Heart left ventricle (tissue), 16 donors: ENCODE results near the gene NOXA1. TPM values are rescaled to one million over a fixed set of nuclear protein-coding genes. Genes with fewer than 3 reads are reported as not detected.

ENCODE experiments used
- ATAC-seq, 4 donors: fragments of 200-7000 bp; cut with Tn5 transposase; one replicate each; pipeline ENCODE4 v1.9.1; 2020 to 2022; ENCODE audit warnings: moderate library complexity in 4 of 4, mild to moderate bottlenecking in 3 of 4, moderate number of reproducible peaks in 1 of 4
- DNase-seq, 5 donors: peaks; one replicate each; pipeline ENCODE4 v3.0.0-alpha.2; 2020
- H3K27ac ChIP-seq, 12 donors: fragments of 200-600 bp; sonication (generic) in 4 of 12; one replicate each; pipeline versions ENCODE4 v1.5.0 to v1.8.0; 2016 to 2022; ENCODE audit warnings: mild to moderate bottlenecking in 2 of 12
- H3K27me3 ChIP-seq, 9 donors: fragments of 200-600 bp; sonication (generic) in 2 of 9; one replicate each; pipeline versions ENCODE4 v1.5.1 to v1.8.0; 2016 to 2022; ENCODE audit warnings: mild to moderate bottlenecking in 3 of 9
- H3K36me3 ChIP-seq, 9 donors: fragments of 200-600 bp; sonication (generic) in 2 of 9; one replicate each; pipeline versions ENCODE4 v1.5.0 to v1.8.0; 2018 to 2022; ENCODE audit warnings: mild to moderate bottlenecking in 2 of 9
- H3K4me1 ChIP-seq, 12 donors: fragments of 200-600 bp; sonication (generic) in 4 of 12; one replicate each; pipeline versions ENCODE4 v1.5.0 to v1.8.0; 2016 to 2022; ENCODE audit warnings: mild to moderate bottlenecking in 3 of 12
- H3K4me3 ChIP-seq, 12 donors: fragments of 200-600 bp; sonication (generic) in 4 of 12; one replicate each; pipeline versions ENCODE4 v1.5.0 to v1.8.0; 2017 to 2022; ENCODE audit warnings: mild to moderate bottlenecking in 9 of 12, moderate library complexity in 4 of 12
- H3K9me3 ChIP-seq, 12 donors: fragments of 200-600 bp; sonication (generic) in 4 of 12; one replicate each; pipeline versions ENCODE4 v1.5.0 to v1.8.0; 2016 to 2022; ENCODE audit warnings: mild to moderate bottlenecking in 1 of 12
- CTCF ChIP-seq, 12 donors: fragments of 200-600 bp; sonication (generic) in 4 of 12; IDR thresholded peaks; one replicate each; pipeline versions ENCODE4 v1.5.0 to v1.8.0; 2018 to 2022; ENCODE audit warnings: antibody characterized with exemption in 12 of 12, mild to moderate bottlenecking in 5 of 12
- POLR2A ChIP-seq, 2 donors: fragments of 450-650 bp; IDR thresholded peaks; one replicate each; pipeline ENCODE4 v1.6.1; 2017; ENCODE audit warnings: antibody characterized with exemption in 2 of 2, mild to moderate bottlenecking in 2 of 2, moderate library complexity in 2 of 2
- WGBS, 4 donors: extraction: QIAGEN DNeasy Blood & Tissue Kit in 2 of 4; methylation state at CpG; one replicate each; pipeline versions ENCODE4 v1.1.5 to v1.1.7; 2013 to 2018; 5-methylcytosine and 5-hydroxymethylcytosine counted together
- intact Hi-C, 10 donors: fragments of 100-400 bp; cut with DNase I; formaldehyde crosslinking; loops; one replicate each; pipeline versions ENCODE4 v1.11.1 to v1.14.2; 2022
- polyA plus RNA-seq, 2 donors: library from polyadenylated mRNA; stranded (reverse); fragments of 200-250 nt; gene quantifications; one replicate each; pipeline ENCODE4 v1.2.3, GENCODE V29; 2013
- total RNA-seq, 9 donors: library from RNA; depleted of rRNA in 2 of 9; stranded (reverse); fragments of >200 nt in 2 of 9; fragmentation: NEBNext Ultra II Directional in 3 of 9; extraction: Animal tissue kit (Norgen Biotek cat#: 25700) in 3 of 9; gene quantifications; one replicate each; pipeline versions ENCODE4 v1.1.0 to v1.2.4, GENCODE V29; 2016 to 2023
- donor health status: ischemic (EF 13 %, LVEDD 7.1; RV severe dilation, severe dysfunction).
- donor health status: healthy with polysubstance abuse.
- donor health status: DM: no; HTN: yes; CAD: no.
- donor health status: DM: no; HTN: no; CAD: no.
- donor health status: ischemic (EF 25% LVEDD 6.9; RV normal size, moderate dysfunction).
- donor health status: ischemic (EF 25% LVEDD 5.7; RV mildly dilated, moderate dysfunction).
- donor health status: healthy.
- donor health status: DM: yes; HTN: yes; CAD: no.
- donor health status: ischemic (EF 35%, LVEDD 5.7; RV mildly dilated, moderate dysfunction).
- donor health status: nonischemic (EF 11% LVEDD 7.7; RV severe dilation, severe dysfunction).
- donor health status: DM: yes; HTN: yes; CAD: no.
- donor health status: PGD.
- donor health status: ischemic (EF 29% LVEDD 5.4; RV normal size, mild dysfunction).
- donor health status: nonischemic (EF 23%, LVEDD 6.1; RV moderate dilation, normal function).

The NOXA1 gene
- total and polyA plus RNA-seq, 11 donors: 0.44 to 5.5 (median 2.7) TPM

- Histone ChIP-seq H3K27me3 (no peaks in the 10 kb centered on the region), H3K27ac (no peak overlapping the region), H3K4me3 (no peak overlapping the region), H3K4me1 (peaks cover 3 to 25% (median 13%) of the 10 kb centered on the region in 12 donors), H3K36me3 (peaks cover 0 to 8% (median 0%) of the 10 kb centered on the region in 9 donors), H3K9me3 (no peaks in the 10 kb centered on the region)
- no peak for DNase-seq
- 94 to 99% (median 98%) methylated on average over 14 to 23 of the region's 23 CpGs for WGBS, 4 donors
- intact Hi-C loops: loop anchor here in 1 of 10 donors (5.0 kb wide), 1 partner anchor 75 kb away; no protein-coding TSS in a partner anchor
- ATAC-seq: no peak
- TF ChIP-seq POLR2A (IDR thresholded peaks at IDR 0.05) (no peak), CTCF (IDR thresholded peaks at IDR 0.05) (no peak)
These were observed 30.8 kb upstream of the NOXA1 start for GRCh38 chr9:137392232-137393007.

DNA sequence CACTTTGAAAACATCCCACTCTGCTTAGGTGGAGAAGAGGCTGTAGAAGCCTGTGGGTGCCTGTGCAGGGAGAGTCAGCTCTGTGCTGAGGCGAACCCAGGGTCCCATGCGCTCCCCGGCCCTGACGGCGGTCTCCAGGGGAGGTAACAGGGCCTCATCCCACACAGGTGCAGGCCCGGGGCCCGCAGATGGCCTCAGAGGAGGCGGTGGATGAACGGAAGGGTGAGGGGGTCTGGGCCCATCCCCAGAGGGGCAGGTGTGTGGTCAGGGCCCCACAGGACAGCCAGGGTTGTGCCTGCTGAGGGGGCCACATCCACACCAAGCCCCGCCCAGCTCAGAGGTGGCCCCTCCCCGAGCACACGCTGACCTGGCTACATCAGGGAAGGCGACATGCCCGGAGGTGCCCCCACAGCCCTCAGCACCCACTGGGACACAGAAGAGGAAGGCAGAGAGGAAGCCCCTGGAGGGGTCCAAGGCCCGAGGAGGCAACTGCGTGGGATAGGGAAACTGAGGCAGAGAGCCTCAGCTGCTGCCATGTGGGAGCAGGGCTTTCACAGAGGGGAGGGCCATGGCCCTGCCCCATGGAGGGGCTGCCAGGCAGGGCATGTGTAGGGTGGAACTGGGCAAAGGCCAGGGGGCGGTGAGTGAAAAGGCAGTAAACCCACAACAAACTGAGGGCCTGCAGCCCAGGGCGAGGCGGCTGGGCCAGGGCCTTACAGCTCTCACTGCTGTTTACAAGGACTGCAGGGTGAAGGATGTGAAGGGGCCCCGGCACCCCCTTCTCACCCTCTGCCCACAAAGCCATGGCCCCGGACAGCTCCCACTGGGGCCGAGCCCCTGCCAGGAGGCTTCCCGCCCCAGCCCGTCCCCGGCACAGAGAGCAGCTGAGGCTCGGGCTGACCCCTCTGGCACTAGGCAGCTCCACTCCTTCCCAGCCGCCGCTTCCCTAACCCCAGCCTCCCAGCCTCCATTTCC lies 29.7 kb upstream of the NOXA1 start:
- intact Hi-C loops: loop anchor here in 1 of 10 donors (5.0 kb wide), 1 partner anchor 76 kb away; no protein-coding TSS in a partner anchor
- no peaks in the 10 kb centered on the region for H3K27me3 ChIP-seq
- no peak overlapping the region for H3K4me3 ChIP-seq
- H3K4me1 ChIP-seq: peaks cover 0 to 15% (median 4%) of the 10 kb centered on the region in 12 donors
- peaks cover 0 to 8% (median 0%) of the 10 kb centered on the region in 9 donors for H3K36me3 ChIP-seq
- TF ChIP-seq CTCF (IDR thresholded peaks at IDR 0.05) (no peak), POLR2A (IDR thresholded peaks at IDR 0.05) (no peak)
- ATAC-seq: no peak
- no peak overlapping the region for H3K27ac ChIP-seq
- H3K9me3 ChIP-seq: no peaks in the 10 kb centered on the region
- no peak for DNase-seq
- WGBS, 4 donors: 94 to 97% (median 95%) methylated on average over 25 to 28 of the region's 28 CpGs

GRCh38 chr9:137394866-137395665 lies 28.1 kb upstream of the NOXA1 start:
- 83 to 95% (median 87%) methylated on average over 15 to 36 of the region's 36 CpGs for WGBS, 4 donors
- peaks cover 0 to 14% (median 2%) of the 10 kb centered on the region in 12 donors for H3K4me1 ChIP-seq
- H3K27ac ChIP-seq: no peak overlapping the region
- no peak for ATAC-seq
- no peak for DNase-seq
- H3K27me3 ChIP-seq: no peaks in the 10 kb centered on the region
- H3K9me3 ChIP-seq: no peaks in the 10 kb centered on the region
- H3K36me3 ChIP-seq: peaks cover 0 to 8% (median 0%) of the 10 kb centered on the region in 9 donors
- TF ChIP-seq POLR2A (IDR thresholded peaks at IDR 0.05) (no peak), CTCF (IDR thresholded peaks at IDR 0.05) (no peak)
- intact Hi-C loops: loop anchor here in 1 of 10 donors (5.0 kb wide), 1 partner anchor 78 kb away; no protein-coding TSS in a partner anchor
- H3K4me3 ChIP-seq: no peak overlapping the region
